B cell (primary cell): Measurements from ENCODE around the gene PLEKHM1.
"Not testable (repeated sequence)": the region's sequence is repeated elsewhere in the genome, so short reads cannot be mapped to it uniquely, and the experiment has no call there.

Experiments used
- CTCF ChIP-seq: fragments of 200-600 bp; IDR thresholded peaks from one replicate; pipeline ENCODE4 v1.8.0; 2022; ENCODE audit warnings: antibody characterized with exemption, mild to moderate bottlenecking
- EZH2 ChIP-seq: IDR thresholded peaks from 2 replicates; pipeline ENCODE4 v1.6.1; 2012; ENCODE audit warnings: borderline replicate concordance, low read depth, mild to moderate bottlenecking, moderate library complexity, low read length; ENCODE audit not compliant: insufficient read depth, poor library complexity, severe bottlenecking

GRCh38 chr17:45446872-45447625 is 43.5 kb downstream of the PLEKHM1 start:
- TF ChIP-seq CTCF, EZH2: not testable (repeated sequence)
